HEK293T (cell line): ENCODE data around the gene COL24A1.

Experiments used
- ELF4 ChIP-seq: fragments of 450-650 bp; IDR thresholded peaks from 2 replicates; pipeline ENCODE4 v1.6.1; 2017; ENCODE audit warnings: antibody characterized with exemption
- SP1 ChIP-seq: fragments of 450-650 bp; IDR thresholded peaks from 2 replicates; pipeline ENCODE4 v1.6.1; 2017
- SUZ12 ChIP-seq: fragments of 450-650 bp; IDR thresholded peaks from 2 replicates; pipeline ENCODE4 v1.6.1; 2016; ENCODE audit warnings: mild to moderate bottlenecking

GRCh38 chr1:85689775-85690404, 466.7 kb downstream of the COL24A1 start:
- no peak for TF ChIP-seq SP1
- no peak for TF ChIP-seq SUZ12
- TF ChIP-seq ELF4: no peak
